Fibroblast of skin of right quadriceps (primary cell): ENCODE measurements around the gene IL21R.

Experiments
- DNase-seq: peaks from one replicate; pipeline ENCODE4 v3.0.0-alpha.2; 2013

Gene IL21R

DNA sequence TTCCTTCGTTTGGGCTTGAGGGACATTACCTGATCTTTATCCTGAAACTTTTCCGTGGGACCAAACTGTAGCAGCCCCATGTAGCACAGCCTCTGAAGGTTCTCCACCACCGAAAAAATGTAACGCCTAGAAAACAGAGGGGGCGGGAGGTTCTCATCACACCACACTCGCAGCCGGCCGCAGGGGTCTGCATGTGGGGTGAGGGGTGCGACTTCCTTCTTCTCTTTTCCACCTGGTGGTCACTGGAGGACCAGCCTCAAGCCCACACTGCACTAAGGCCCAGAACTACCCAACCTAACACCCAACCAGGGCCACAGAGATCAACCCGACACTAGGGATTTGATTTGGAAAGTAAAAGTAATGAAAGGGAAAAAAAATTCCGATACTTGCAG is 90.6 kb downstream of the IL21R start:
- no peak for DNase-seq

- peak; percentile 92 for DNase-seq
These were observed 93.2 kb downstream of the IL21R start for GRCh38 chr16:27495191-27495590.

GRCh38 chr16:27498031-27498825 is 96.3 kb downstream of the IL21R start:
- no peak for DNase-seq

GRCh38 chr16:27498916-27499658 is 97.1 kb downstream of the IL21R start:
- DNase-seq: no peak

DNA sequence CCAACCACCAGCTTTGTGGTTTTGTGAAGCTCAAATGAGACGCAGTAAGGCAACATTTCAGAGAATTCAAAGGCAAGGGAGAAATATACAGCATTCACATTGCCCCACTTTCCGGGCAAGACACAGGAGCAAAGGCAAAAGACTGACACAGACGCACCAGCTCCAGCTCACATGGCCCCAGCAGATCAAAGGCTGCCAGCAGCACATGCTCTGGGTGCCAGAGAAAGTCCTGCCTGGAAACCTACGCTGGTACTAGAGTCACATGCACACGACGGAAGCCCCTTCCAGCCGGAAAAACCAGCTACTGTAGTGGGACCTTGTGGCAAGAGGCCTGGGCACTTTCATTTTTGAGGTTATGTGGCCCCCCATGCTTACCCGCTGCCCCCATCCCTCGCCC is 97.7 kb downstream of the IL21R start:
- no peak for DNase-seq

DNA sequence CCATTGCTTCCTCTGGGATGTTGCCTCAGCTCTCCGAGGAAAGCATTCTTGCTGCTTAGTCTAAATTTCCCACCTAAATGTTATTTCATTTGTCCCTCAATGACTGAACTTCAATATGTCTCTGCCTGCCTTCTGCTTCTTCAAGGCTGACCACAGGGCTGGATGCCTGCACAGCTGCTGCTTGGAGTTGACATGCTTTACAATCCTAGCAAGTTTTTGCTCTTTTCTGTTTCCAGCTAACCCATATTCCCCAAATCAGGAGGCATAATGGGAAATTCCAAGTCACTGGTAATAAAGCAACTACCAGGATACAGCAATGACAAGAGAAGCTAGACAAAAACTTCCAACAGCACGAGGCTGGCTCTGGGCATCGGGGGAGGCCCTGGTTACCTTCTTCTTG is 98.8 kb downstream of the IL21R start:
- no peak for DNase-seq
